ENCODE measurements around the gene PGGT1B. TPM values are rescaled to one million over a fixed set of nuclear protein-coding genes. Genes with fewer than 3 reads are reported as not detected.

PGGT1B gene
- total RNA-seq, 1 experiment from 2014 or later, result 48.5 TPM

DNA sequence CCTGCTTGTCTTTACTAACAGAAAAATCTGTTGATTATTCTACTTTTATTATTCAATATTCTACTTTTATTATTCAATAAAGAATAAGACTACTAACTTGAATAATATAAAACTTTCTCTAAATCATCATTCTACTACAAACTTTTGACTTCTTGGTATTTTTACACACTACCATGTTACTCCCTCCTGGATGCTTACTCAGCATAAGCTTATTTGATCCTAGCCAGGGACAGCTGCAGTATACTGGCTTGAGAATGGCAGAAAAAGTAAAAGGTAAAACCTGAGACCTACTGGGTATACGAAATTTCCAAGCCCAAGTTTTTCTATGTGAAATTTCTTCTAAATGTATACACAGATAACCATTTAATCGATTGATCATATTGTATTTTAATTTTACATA, 26.1 kb downstream of the PGGT1B start:
- BruUV-seq (replicated peaks), result no TSS peak
- no peaks in the 10 kb centered on the region for H3K27me3 Mint-ChIP-seq (ENCODE audit: insufficient read depth, unreplicated experiment)
- no peaks in the 10 kb centered on the region for H3K9me3 Mint-ChIP-seq (ENCODE audit: unreplicated experiment)
- peaks cover 58% of the 10 kb centered on the region for H3K36me3 Mint-ChIP-seq (ENCODE audit: insufficient read depth, unreplicated experiment)
- ChIA-PET CTCF (interaction anchor here (0.5 to 2.3 kb wide), 4 partner anchors 72 to 920 kb away, joined by 3 to 8 read pairs (median 4); no protein-coding TSS in a partner anchor), POLR2A (no interaction called here)
- H3K4me3 Mint-ChIP-seq (ENCODE audit: unreplicated experiment), result no peak overlapping the region
- DNase-seq (ENCODE audit: unreplicated experiment), result no peak
- no peaks in the 10 kb centered on the region for H3K4me1 Mint-ChIP-seq (ENCODE audit: insufficient read depth, unreplicated experiment)
- intact Hi-C loops (cut with micrococcal nuclease), result no loop called here
- TF ChIP-seq CTCF (IDR thresholded peaks at IDR 0.05; ENCODE audit: unreplicated experiment), result no peak
- H3K27ac Mint-ChIP-seq (ENCODE audit: low read depth, unreplicated experiment), result no peak overlapping the region

- no peak for TF ChIP-seq CTCF (IDR thresholded peaks at IDR 0.05; ENCODE audit: unreplicated experiment)
- DNase-seq (ENCODE audit: unreplicated experiment), result no peak
- POLR2A ChIA-PET, result interaction anchor here (0.5 kb wide), 1 partner anchor 301 kb away, joined by 3 read pairs; no protein-coding TSS in a partner anchor
- H3K4me3 Mint-ChIP-seq (ENCODE audit: unreplicated experiment), result no peak overlapping the region
- peaks cover 73% of the 10 kb centered on the region for H3K36me3 Mint-ChIP-seq (ENCODE audit: insufficient read depth, unreplicated experiment)
- H3K27me3 Mint-ChIP-seq (ENCODE audit: insufficient read depth, unreplicated experiment), result no peaks in the 10 kb centered on the region
- no peaks in the 10 kb centered on the region for H3K4me1 Mint-ChIP-seq (ENCODE audit: insufficient read depth, unreplicated experiment)
- H3K27ac Mint-ChIP-seq (ENCODE audit: low read depth, unreplicated experiment), result no peak overlapping the region
- no TSS peak for BruUV-seq (replicated peaks)
- CTCF ChIA-PET, result no interaction called here
- intact Hi-C loops (cut with micrococcal nuclease), result no loop called here
- H3K9me3 Mint-ChIP-seq (ENCODE audit: unreplicated experiment), result no peaks in the 10 kb centered on the region
These were observed 31.1 kb downstream of the PGGT1B start for GRCh38 chr5:115231598-115231997.

- ChIA-PET CTCF (interaction anchor here (0.7 kb wide), 1 partner anchor 159 kb away, joined by 3 read pairs; no protein-coding TSS in a partner anchor), POLR2A (no interaction called here)
- no peak for DNase-seq (ENCODE audit: unreplicated experiment)
- H3K36me3 Mint-ChIP-seq (ENCODE audit: insufficient read depth, unreplicated experiment), result peaks cover 75% of the 10 kb centered on the region
- no peak overlapping the region for H3K4me3 Mint-ChIP-seq (ENCODE audit: unreplicated experiment)
- H3K27ac Mint-ChIP-seq (ENCODE audit: low read depth, unreplicated experiment), result no peak overlapping the region
- H3K27me3 Mint-ChIP-seq (ENCODE audit: insufficient read depth, unreplicated experiment), result no peaks in the 10 kb centered on the region
- intact Hi-C loops (cut with micrococcal nuclease), result no loop called here
- H3K4me1 Mint-ChIP-seq (ENCODE audit: insufficient read depth, unreplicated experiment), result no peaks in the 10 kb centered on the region
- H3K9me3 Mint-ChIP-seq (ENCODE audit: unreplicated experiment), result no peaks in the 10 kb centered on the region
- TF ChIP-seq CTCF (IDR thresholded peaks at IDR 0.05; ENCODE audit: unreplicated experiment), result no peak
- no TSS peak for BruUV-seq (replicated peaks)
These were observed 33.1 kb downstream of the PGGT1B start for GRCh38 chr5:115229606-115230005.

DNA sequence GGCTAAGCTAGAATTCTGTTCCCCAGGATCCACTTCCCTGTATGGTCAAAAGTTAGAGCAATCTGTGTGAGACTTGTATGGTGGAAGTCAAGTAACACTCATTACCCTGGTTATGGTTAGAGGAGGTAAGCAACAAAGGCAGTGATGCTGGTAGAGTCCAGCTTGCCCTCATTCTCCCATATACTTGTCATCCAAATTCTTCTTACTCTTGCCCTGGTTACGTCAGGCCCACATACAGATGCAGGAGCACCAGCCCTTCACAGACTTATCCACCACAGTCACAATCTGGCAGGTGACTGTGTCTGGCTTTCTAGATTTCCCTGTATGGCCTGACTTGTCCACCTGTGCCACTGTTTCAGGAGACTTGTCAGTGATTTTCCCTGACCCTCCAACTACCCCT, 35.4 kb downstream of the PGGT1B start:
- no peaks in the 10 kb centered on the region for H3K4me1 Mint-ChIP-seq (ENCODE audit: insufficient read depth, unreplicated experiment)
- BruUV-seq (replicated peaks), result no TSS peak
- no peak for DNase-seq (ENCODE audit: unreplicated experiment)
- ChIA-PET CTCF (interaction anchor here (0.7 kb wide), 1 partner anchor 1669 kb away, joined by 3 read pairs; no protein-coding TSS in a partner anchor), POLR2A (no interaction called here)
- no peak for TF ChIP-seq CTCF (IDR thresholded peaks at IDR 0.05; ENCODE audit: unreplicated experiment)
- intact Hi-C loops (cut with micrococcal nuclease), result no loop called here
- H3K27me3 Mint-ChIP-seq (ENCODE audit: insufficient read depth, unreplicated experiment), result no peaks in the 10 kb centered on the region
- no peak overlapping the region for H3K4me3 Mint-ChIP-seq (ENCODE audit: unreplicated experiment)
- H3K36me3 Mint-ChIP-seq (ENCODE audit: insufficient read depth, unreplicated experiment), result peaks cover 60% of the 10 kb centered on the region
- no peaks in the 10 kb centered on the region for H3K9me3 Mint-ChIP-seq (ENCODE audit: unreplicated experiment)
- H3K27ac Mint-ChIP-seq (ENCODE audit: low read depth, unreplicated experiment), result peak overlapping the region; percentile 76
